ENCODE results near the gene ARSG. TPM values are rescaled to one million over a fixed set of nuclear protein-coding genes. Genes with fewer than 3 reads are reported as not detected.

Gene ARSG
- total RNA-seq (2014; rRNA removed; shearing (Covaris generic)) (5.1 and 9.2 TPM in 2 replicates), polyA plus RNA-seq (2016; fragmentation: Nextera tagmentation; extraction: Ambion mirVana) (1.7 and 2.4 TPM in 2 replicates)
- long read RNA-seq, full-length matches to known transcripts = 1 of 2 reads
- long read RNA-seq, partial matches to known transcripts = 0 of 2 reads
- long read RNA-seq, other reads (novel, unspliced or antisense) = 1 of 2 reads

- H3K27me3 ChIP-seq (ENCODE audit: insufficient read depth) = peaks cover 60% of the 10 kb centered on the region
- H3K27ac Mint-ChIP-seq = peak within 1 kb of the TSS; percentile 29; the same call in 1 of the 2 replicates
- H3K27ac ChIP-seq (ENCODE audit: low read depth) = no peak within 1 kb of the TSS
Observed at GRCh38 chr17:68290955-68291835, at the start of gene ARSG, which contains the start of gene SLC16A6. TSS of gene ARSG (plus strand) at chr17:68291495. CDS start at chr17:68307494, 15,999 bp downstream. TSS of gene SLC16A6 (minus strand) at chr17:68291127. CDS start at chr17:68278320, 12,807 bp downstream.

GRCh38 chr17:68246271-68247028, 44.8 kb upstream of the ARSG start:
- no peaks in the 10 kb centered on the region; the same call in 2 of the 3 replicates for H3K36me3 Mint-ChIP-seq (ENCODE audit: low read depth)
- Histone ChIP-seq H3K4me2 (no peak overlapping the region), H3K27me3 (ENCODE audit: insufficient read depth) (no peaks in the 10 kb centered on the region), H3K4me3 (peak overlapping the region; percentile 86; the same call in 1 of the 2 replicates), H3K27ac (ENCODE audit: low read depth) (no peak overlapping the region), H3K79me2 (replicated peaks; ENCODE audit: insufficient read depth) (no peaks in the 10 kb centered on the region), H3K36me3 (ENCODE audit: insufficient read depth) (no peaks in the 10 kb centered on the region), H3F3A (replicated peaks; ENCODE audit: low read depth) (no peaks in the 10 kb centered on the region), H3K4me1 (ENCODE audit: insufficient read depth) (no peaks in the 10 kb centered on the region), H3K9me2 (ENCODE audit: insufficient read depth) (no peaks in the 10 kb centered on the region), H2AFZ (no peak overlapping the region), H4K20me1 (replicated peaks; ENCODE audit: insufficient read depth) (no peaks in the 10 kb centered on the region)
- H3K27me3 Mint-ChIP-seq (ENCODE audit: insufficient read depth, low read depth, poor library complexity) = peaks cover 17% of the 10 kb centered on the region
- DNase-seq (ENCODE audit: low spot score) (peak; percentile 28), ATAC-seq (no peak)
- peaks cover 10% of the 10 kb centered on the region for H3K4me1 Mint-ChIP-seq
- H3K4me3 Mint-ChIP-seq = peak overlapping the region; percentile 80
- no peaks in the 10 kb centered on the region for H3K9me3 Mint-ChIP-seq
- H3K27ac Mint-ChIP-seq = no peak overlapping the region
- TF ChIP-seq JUNB (IDR thresholded peaks at IDR 0.05; ENCODE audit: unreplicated experiment) (no peak), ZNF331 (CRISPR knock-in tag; IDR thresholded peaks at IDR 0.05; ENCODE audit: low read depth) (no peak), EZH2 (IDR thresholded peaks at IDR 0.05; ENCODE audit: low read depth, unreplicated experiment) (no peak), ETS1 (IDR thresholded peaks at IDR 0.05) (no peak)
- TF ChIP-seq, protein P1, sequence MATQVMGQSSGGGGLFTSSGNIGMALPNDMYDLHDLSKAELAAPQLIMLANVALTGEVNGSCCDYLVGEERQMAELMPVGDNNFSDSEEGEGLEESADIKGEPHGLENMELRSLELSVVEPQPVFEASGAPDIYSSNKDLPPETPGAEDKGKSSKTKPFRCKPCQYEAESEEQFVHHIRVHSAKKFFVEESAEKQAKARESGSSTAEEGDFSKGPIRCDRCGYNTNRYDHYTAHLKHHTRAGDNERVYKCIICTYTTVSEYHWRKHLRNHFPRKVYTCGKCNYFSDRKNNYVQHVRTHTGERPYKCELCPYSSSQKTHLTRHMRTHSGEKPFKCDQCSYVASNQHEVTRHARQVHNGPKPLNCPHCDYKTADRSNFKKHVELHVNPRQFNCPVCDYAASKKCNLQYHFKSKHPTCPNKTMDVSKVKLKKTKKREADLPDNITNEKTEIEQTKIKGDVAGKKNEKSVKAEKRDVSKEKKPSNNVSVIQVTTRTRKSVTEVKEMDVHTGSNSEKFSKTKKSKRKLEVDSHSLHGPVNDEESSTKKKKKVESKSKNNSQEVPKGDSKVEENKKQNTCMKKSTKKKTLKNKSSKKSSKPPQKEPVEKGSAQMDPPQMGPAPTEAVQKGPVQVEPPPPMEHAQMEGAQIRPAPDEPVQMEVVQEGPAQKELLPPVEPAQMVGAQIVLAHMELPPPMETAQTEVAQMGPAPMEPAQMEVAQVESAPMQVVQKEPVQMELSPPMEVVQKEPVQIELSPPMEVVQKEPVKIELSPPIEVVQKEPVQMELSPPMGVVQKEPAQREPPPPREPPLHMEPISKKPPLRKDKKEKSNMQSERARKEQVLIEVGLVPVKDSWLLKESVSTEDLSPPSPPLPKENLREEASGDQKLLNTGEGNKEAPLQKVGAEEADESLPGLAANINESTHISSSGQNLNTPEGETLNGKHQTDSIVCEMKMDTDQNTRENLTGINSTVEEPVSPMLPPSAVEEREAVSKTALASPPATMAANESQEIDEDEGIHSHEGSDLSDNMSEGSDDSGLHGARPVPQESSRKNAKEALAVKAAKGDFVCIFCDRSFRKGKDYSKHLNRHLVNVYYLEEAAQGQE (IDR thresholded peaks at IDR 0.05; ENCODE audit: unreplicated experiment) = no peak

More at GRCh38 chr17:68290955-68291835, at the start of gene ARSG, which contains the start of gene SLC16A6:
- H3K4me3 Mint-ChIP-seq = peak within 1 kb of the TSS; percentile 81
- Histone ChIP-seq H3F3A (replicated peaks; ENCODE audit: low read depth) (peaks cover 13% of the 10 kb centered on the region), H2AFZ (peak within 1 kb of the TSS; percentile 94), H3K9me2 (ENCODE audit: insufficient read depth) (no peaks in the 10 kb centered on the region), H3K4me3 (peak within 1 kb of the TSS; percentile 86), H3K36me3 (ENCODE audit: insufficient read depth) (no peaks in the 10 kb centered on the region), H4K20me1 (replicated peaks; ENCODE audit: insufficient read depth) (no peaks in the 10 kb centered on the region), H3K79me2 (replicated peaks; ENCODE audit: insufficient read depth) (no peaks in the 10 kb centered on the region), H3K4me1 (ENCODE audit: insufficient read depth) (peaks cover 54% of the 10 kb centered on the region), H3K4me2 (peak within 1 kb of the TSS; percentile 82)
- H3K4me1 Mint-ChIP-seq = peaks cover 52% of the 10 kb centered on the region
- H3K27me3 Mint-ChIP-seq (ENCODE audit: insufficient read depth, low read depth, poor library complexity) = peaks cover 44% of the 10 kb centered on the region
- H3K36me3 Mint-ChIP-seq (ENCODE audit: low read depth) = no peaks in the 10 kb centered on the region; the same call in 2 of the 3 replicates
- H3K9me3 Mint-ChIP-seq = no peaks in the 10 kb centered on the region
- TF ChIP-seq ZNF114 (CRISPR knock-in tag; IDR thresholded peaks at IDR 0.05) (no peak), EZH2 (IDR thresholded peaks at IDR 0.05; ENCODE audit: low read depth, unreplicated experiment) (peak; percentile 38), POLR2AphosphoS5 (IDR thresholded peaks at IDR 0.05; ENCODE audit: low read depth) (0 out of 2 replicates have a peak, but pooled peaks have one; percentile 21)
- DNase-seq (ENCODE audit: low spot score) (peak; percentile 86), ATAC-seq (peak; percentile 53)
